CD4-positive, alpha-beta T cell (primary cell): ENCODE results near the gene SEMA3D. TPM values are rescaled to one million over a fixed set of nuclear protein-coding genes. Genes with fewer than 3 reads are reported as not detected.

ENCODE experiments used
- ATAC-seq: fragments of 200-7000 bp; cut with Tn5 transposase; one replicate; pipeline ENCODE4 v1.10.0; 2022; ENCODE audit warnings: mild to moderate bottlenecking; ENCODE audit not compliant: poor library complexity
- CTCF ChIA-PET: fragments of 350-600 bp; sonication (Branson Sonifier 250); formaldehyde crosslinking; loops from one replicate; lab custom pipeline; 2021; ENCODE audit warnings: antibody characterized with exemption, inconsistent platforms; lab: Charles Lee
- POLR2A ChIA-PET: fragments of 350-600 bp; sonication (Branson Sonifier 250); formaldehyde crosslinking; loops from one replicate; lab custom pipeline; 2021; ENCODE audit warnings: antibody characterized with exemption, inconsistent platforms; lab: Charles Lee
- DNase-seq, 14 experiments: peaks; one replicate each; pipeline ENCODE4 v3.0.0-alpha.2; 2013 to 2020; ENCODE audit warnings: mixed read lengths in 2 of 14
- H3K27ac ChIP-seq, 2 donors: one replicate each; pipeline versions ENCODE4 v1.5.1 to v1.7.0; 2013; ENCODE audit warnings: low read length in 2 of 2, low read depth in 1 of 2, mild to moderate bottlenecking in 1 of 2
- H3K27me3 ChIP-seq, 2 experiments: 1 replicate in 1 of 2; 2 replicates in 1 of 2; pipeline versions ENCODE4 v1.6.1 to v1.7.0; 2013; ENCODE audit warnings: low read length in 2 of 2, control low read depth in 1 of 2, mild to moderate bottlenecking in 1 of 2, moderate library complexity in 1 of 2; ENCODE audit not compliant: insufficient read depth in 2 of 2, control insufficient read depth in 1 of 2
- H3K36me3 ChIP-seq: one replicate; pipeline ENCODE4 v1.6.1; 2013; ENCODE audit warnings: low read length, control low read depth; ENCODE audit not compliant: insufficient read depth
- H3K4me1 ChIP-seq: one replicate; pipeline ENCODE4 v1.6.1; 2013; ENCODE audit warnings: low read length, control low read depth; ENCODE audit not compliant: insufficient read depth
- H3K4me3 ChIP-seq: one replicate; pipeline ENCODE4 v1.5.1; 2013; ENCODE audit warnings: mild to moderate bottlenecking, low read length, moderate library complexity
- H3K9me3 ChIP-seq, 2 experiments: 1 replicate in 1 of 2; 2 replicates in 1 of 2; pipeline versions ENCODE4 v1.6.1 to v1.7.0; 2013; ENCODE audit warnings: low read length in 2 of 2, mild to moderate bottlenecking in 2 of 2, control low read depth in 1 of 2, moderate library complexity in 1 of 2; ENCODE audit not compliant: control insufficient read depth in 1 of 2, insufficient read depth in 1 of 2
- H3K27ac Mint-ChIP-seq: one replicate; pipeline ENCODE4 v1.8.0; 2020; ENCODE audit warnings: mixed read lengths
- H3K27me3 Mint-ChIP-seq: one replicate; pipeline ENCODE4 v1.8.0; 2021; ENCODE audit warnings: mixed read lengths
- H3K36me3 Mint-ChIP-seq: one replicate; pipeline ENCODE4 v1.8.0; 2021; ENCODE audit warnings: low read depth, mixed read lengths
- H3K4me1 Mint-ChIP-seq: one replicate; pipeline ENCODE4 v1.8.0; 2021; ENCODE audit warnings: low read depth, mixed read lengths
- H3K4me3 Mint-ChIP-seq: one replicate; pipeline ENCODE4 v1.8.0; 2020; ENCODE audit warnings: mild to moderate bottlenecking, mixed read lengths
- H3K9me3 Mint-ChIP-seq: one replicate; pipeline ENCODE4 v1.8.0; 2020; ENCODE audit warnings: mixed read lengths
- intact Hi-C, 2 experiments: fragments of 100-400 bp; cut with DNase I in 1 of 2; cut with micrococcal nuclease in 1 of 2; formaldehyde crosslinking; loops; one replicate each; pipeline versions ENCODE4 v1.15.1 to v1.9.0; 2023 to 2025; cut with DNase I, micrococcal nuclease
- total RNA-seq, 174 experiments: library from RNA in 2 of 174; stranded (reverse) in 2 of 174; gene quantifications; one replicate each; pipeline ENCODE4 v1.2.3 and lab custom pipeline; 2021 to 2026
- TF ChIP-seq, protein P1 (sequence below): fragments of 200-600 bp; IDR thresholded peaks from one replicate; pipeline ENCODE4 v1.8.0; 2022; ENCODE audit warnings: antibody characterized with exemption, mild to moderate bottlenecking

The SEMA3D gene
- total RNA-seq, 2 experiments from 2014 or later = not detected

DNA sequence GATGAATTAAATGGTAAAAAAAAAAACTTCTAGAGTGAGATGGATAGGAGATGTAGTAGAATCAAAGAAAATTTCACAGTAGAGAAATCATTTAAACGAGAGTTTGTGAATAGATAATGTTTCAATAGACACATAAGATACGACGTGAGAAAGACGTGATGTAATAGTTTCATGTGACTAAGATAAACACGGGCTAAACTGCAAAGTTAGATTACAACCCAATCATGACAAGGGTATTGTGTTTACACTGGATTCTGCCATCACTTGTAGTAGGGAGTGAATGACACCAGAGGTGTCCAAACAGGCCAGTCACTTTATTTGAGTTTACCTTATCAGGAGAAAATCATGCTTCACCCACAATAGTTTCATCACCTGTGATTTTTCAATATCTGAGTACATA is 21.6 kb downstream of the SEMA3D start:
- Mint-ChIP-seq H3K27me3 (no peaks in the 10 kb centered on the region), H3K4me3 (no peak overlapping the region), H3K27ac (no peak overlapping the region), H3K4me1 (no peaks in the 10 kb centered on the region), H3K9me3 (no peaks in the 10 kb centered on the region), H3K36me3 (no peaks in the 10 kb centered on the region)
- Histone ChIP-seq H3K4me3 (no peak overlapping the region), H3K9me3 (no peaks in the 10 kb centered on the region), H3K27me3 (no peaks in the 10 kb centered on the region), H3K4me1 (no peaks in the 10 kb centered on the region), H3K27ac (no peak overlapping the region), H3K36me3 (no peaks in the 10 kb centered on the region)
- TF ChIP-seq, protein P1, sequence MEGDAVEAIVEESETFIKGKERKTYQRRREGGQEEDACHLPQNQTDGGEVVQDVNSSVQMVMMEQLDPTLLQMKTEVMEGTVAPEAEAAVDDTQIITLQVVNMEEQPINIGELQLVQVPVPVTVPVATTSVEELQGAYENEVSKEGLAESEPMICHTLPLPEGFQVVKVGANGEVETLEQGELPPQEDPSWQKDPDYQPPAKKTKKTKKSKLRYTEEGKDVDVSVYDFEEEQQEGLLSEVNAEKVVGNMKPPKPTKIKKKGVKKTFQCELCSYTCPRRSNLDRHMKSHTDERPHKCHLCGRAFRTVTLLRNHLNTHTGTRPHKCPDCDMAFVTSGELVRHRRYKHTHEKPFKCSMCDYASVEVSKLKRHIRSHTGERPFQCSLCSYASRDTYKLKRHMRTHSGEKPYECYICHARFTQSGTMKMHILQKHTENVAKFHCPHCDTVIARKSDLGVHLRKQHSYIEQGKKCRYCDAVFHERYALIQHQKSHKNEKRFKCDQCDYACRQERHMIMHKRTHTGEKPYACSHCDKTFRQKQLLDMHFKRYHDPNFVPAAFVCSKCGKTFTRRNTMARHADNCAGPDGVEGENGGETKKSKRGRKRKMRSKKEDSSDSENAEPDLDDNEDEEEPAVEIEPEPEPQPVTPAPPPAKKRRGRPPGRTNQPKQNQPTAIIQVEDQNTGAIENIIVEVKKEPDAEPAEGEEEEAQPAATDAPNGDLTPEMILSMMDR = no peak
- ChIA-PET POLR2A (no interaction called here), CTCF (no interaction called here)
- intact Hi-C loops = no loop called here
- ATAC-seq (no peak), DNase-seq (no peak)

DNA sequence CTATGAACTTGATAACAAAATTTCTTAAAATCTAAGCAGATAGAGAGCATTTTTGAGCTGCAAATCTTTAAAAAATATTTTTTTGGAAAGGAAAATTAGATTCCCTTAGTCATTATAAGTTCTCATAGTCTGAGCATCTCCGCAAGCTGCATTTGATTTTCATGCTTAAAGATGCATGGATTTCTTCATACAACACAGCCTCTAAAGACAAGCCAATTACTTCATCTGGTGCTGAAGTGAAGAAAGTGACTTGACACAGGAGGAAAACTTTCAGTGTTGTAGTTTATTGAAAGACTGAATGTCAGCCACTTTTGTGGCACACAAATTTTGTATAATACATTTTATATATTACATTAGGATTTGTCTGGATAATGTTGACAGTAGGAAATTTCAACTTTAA is 22.5 kb downstream of the SEMA3D start:
- Histone ChIP-seq H3K4me3 (no peak overlapping the region), H3K27ac (no peak overlapping the region), H3K36me3 (no peaks in the 10 kb centered on the region), H3K9me3 (no peaks in the 10 kb centered on the region), H3K4me1 (no peaks in the 10 kb centered on the region), H3K27me3 (no peaks in the 10 kb centered on the region)
- Mint-ChIP-seq H3K4me3 (no peak overlapping the region), H3K9me3 (no peaks in the 10 kb centered on the region), H3K27ac (no peak overlapping the region), H3K27me3 (no peaks in the 10 kb centered on the region), H3K36me3 (no peaks in the 10 kb centered on the region), H3K4me1 (no peaks in the 10 kb centered on the region)
- ATAC-seq (no peak), DNase-seq (no peak)
- ChIA-PET POLR2A (no interaction called here), CTCF (no interaction called here)
- intact Hi-C loops = no loop called here
- TF ChIP-seq, protein P1 = no peak

DNA sequence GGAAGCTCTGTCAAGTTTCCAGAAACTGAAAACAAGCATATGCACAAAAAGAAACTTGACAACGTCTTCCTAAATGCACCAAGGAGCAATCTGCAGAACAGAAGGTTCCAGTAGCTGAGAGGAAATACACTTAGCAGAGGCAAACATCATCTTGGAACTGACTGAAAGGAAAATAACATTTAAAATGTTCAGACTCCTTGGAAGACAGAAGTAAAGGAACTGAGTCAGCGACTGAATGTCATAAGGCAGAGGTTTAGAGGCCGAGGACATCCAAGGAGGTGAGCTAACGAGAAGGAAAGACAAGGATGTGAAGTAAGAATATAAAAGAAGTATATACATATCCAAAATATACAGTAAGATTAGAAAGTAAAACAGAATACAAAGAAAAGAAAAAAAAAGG is 24.1 kb downstream of the SEMA3D start:
- CTCF ChIA-PET = no interaction called here
- no peaks in the 10 kb centered on the region for H3K9me3 ChIP-seq
- H3K4me1 ChIP-seq = no peaks in the 10 kb centered on the region
- Mint-ChIP-seq H3K4me3 (no peak overlapping the region), H3K36me3 (no peaks in the 10 kb centered on the region), H3K27ac (no peak overlapping the region), H3K9me3 (peaks cover 5% of the 10 kb centered on the region), H3K27me3 (no peaks in the 10 kb centered on the region), H3K4me1 (no peaks in the 10 kb centered on the region)
- POLR2A ChIA-PET = no interaction called here
- TF ChIP-seq, protein P1 = no peak
- H3K27ac ChIP-seq = no peak overlapping the region
- no peaks in the 10 kb centered on the region for H3K36me3 ChIP-seq
- H3K27me3 ChIP-seq = no peaks in the 10 kb centered on the region
- ATAC-seq (no peak), DNase-seq (no peak)
- intact Hi-C loops = no loop called here
- H3K4me3 ChIP-seq = no peak overlapping the region
